ENCODE measurements around the gene MVD. TPM values are rescaled to one million over a fixed set of nuclear protein-coding genes. Genes with fewer than 3 reads are reported as not detected.
A peak's percentile ranks its signal among the peaks of the same experiment; 100 is the strongest.

MVD gene
- total RNA-seq, 2 donors from 2014 or later = 34.7 to 40.0 TPM

DNA sequence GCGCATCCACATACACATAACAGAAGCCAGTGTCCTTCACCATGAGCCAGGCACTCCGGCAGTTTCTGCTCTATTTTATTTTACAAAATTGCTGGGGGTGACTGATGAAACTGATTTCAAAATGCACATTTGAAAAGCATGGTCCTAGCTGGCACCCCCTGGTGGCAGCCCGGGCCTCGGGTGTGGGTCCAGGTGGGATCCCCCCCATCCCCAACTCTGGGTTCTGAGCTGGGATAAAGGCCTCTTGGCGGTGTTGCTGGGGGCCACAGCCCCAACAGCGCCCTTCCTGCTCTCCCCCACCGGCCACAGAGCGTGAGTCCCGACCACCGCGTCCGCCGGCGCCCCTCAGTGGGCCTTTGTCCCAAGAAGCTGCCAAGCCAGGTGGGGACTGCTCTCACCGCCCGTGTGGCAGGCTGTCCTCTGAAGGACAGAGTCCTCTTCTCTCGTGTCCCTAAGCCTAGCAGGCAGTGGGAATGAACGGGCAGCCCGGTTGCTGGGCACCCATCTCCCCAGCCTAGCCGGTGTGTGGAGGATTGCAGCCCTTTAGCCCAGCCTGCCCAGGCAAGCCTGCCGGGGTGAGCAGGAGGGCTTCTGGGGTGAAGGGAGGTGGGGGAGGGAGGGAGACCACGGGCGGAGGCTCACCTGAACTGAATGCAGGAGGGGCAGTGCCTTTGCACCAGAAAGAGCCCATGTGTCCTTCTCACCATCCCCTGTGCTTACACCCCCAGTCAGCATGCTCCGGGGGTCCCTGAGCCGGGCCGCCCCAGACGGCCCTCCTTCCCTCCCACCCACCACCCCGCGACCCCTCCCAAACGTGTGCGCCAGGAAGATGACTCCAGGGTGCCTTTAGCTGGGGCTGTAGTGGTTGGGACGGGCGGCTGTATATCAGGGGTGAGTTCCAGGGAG lies 22.5 kb upstream of the MVD start:
- no peaks in the 10 kb centered on the region for H3K36me3 ChIP-seq
- peaks cover 6% of the 10 kb centered on the region for H3K4me1 ChIP-seq (replicated peaks)
- peak overlapping the region; percentile 45 to 50 for H3K4me3 ChIP-seq
- WGBS = 4% methylated on average over 26 of the region's 33 CpGs
- H3K9me3 ChIP-seq = no peaks in the 10 kb centered on the region
- TF ChIP-seq, protein P1, sequence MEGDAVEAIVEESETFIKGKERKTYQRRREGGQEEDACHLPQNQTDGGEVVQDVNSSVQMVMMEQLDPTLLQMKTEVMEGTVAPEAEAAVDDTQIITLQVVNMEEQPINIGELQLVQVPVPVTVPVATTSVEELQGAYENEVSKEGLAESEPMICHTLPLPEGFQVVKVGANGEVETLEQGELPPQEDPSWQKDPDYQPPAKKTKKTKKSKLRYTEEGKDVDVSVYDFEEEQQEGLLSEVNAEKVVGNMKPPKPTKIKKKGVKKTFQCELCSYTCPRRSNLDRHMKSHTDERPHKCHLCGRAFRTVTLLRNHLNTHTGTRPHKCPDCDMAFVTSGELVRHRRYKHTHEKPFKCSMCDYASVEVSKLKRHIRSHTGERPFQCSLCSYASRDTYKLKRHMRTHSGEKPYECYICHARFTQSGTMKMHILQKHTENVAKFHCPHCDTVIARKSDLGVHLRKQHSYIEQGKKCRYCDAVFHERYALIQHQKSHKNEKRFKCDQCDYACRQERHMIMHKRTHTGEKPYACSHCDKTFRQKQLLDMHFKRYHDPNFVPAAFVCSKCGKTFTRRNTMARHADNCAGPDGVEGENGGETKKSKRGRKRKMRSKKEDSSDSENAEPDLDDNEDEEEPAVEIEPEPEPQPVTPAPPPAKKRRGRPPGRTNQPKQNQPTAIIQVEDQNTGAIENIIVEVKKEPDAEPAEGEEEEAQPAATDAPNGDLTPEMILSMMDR (IDR thresholded peaks at IDR 0.05) = peak in 2 of 4 experiments; percentile 10 to 42
- no peak for TF ChIP-seq POLR2AphosphoS5 (IDR thresholded peaks at IDR 0.05)
- H3K27me3 ChIP-seq (replicated peaks; ENCODE audit: insufficient read depth) = peaks cover 3% of the 10 kb centered on the region
- intact Hi-C loops (cut with DNase I) = no loop called here
- DNase-seq (ENCODE audit: low spot score) = no peak
- H3K27ac ChIP-seq = no peak overlapping the region

GRCh38 chr16:88684569-88685155 lies 21.8 kb upstream of the MVD start:
- no peak for TF ChIP-seq POLR2AphosphoS5 (IDR thresholded peaks at IDR 0.05)
- TF ChIP-seq, protein P1 (IDR thresholded peaks at IDR 0.05) = no peak
- TF ChIP-seq POLR2A (IDR thresholded peaks at IDR 0.05) = no peak
- Histone ChIP-seq H3K27ac (no peak overlapping the region), H3K27me3 (replicated peaks; ENCODE audit: insufficient read depth) (peaks cover 3% of the 10 kb centered on the region), H3K4me3 (no peak overlapping the region), H3K9me3 (no peaks in the 10 kb centered on the region), H3K4me1 (replicated peaks) (peaks cover 6% of the 10 kb centered on the region), H3K36me3 (no peaks in the 10 kb centered on the region)
- DNase-seq (ENCODE audit: low spot score) = no peak
- WGBS = 68% methylated on average over 15 of the region's 15 CpGs
- intact Hi-C loops (cut with DNase I) = no loop called here

- TF ChIP-seq POLR2A (IDR thresholded peaks at IDR 0.05) = no peak
- Histone ChIP-seq H3K4me3 (no peak overlapping the region), H3K27ac (no peak overlapping the region), H3K4me1 (replicated peaks) (peaks cover 6% of the 10 kb centered on the region), H3K36me3 (no peaks in the 10 kb centered on the region), H3K9me3 (no peaks in the 10 kb centered on the region), H3K27me3 (replicated peaks; ENCODE audit: insufficient read depth) (no peaks in the 10 kb centered on the region)
- DNase-seq (ENCODE audit: low spot score) = no peak
- WGBS = 31% methylated on average over 21 of the region's 21 CpGs
- intact Hi-C loops (cut with DNase I) = no loop called here
These were observed 19.0 kb upstream of the MVD start for GRCh38 chr16:88681709-88682451.

- no peaks in the 10 kb centered on the region for H3K36me3 ChIP-seq
- no peak overlapping the region for H3K4me3 ChIP-seq
- 57% methylated on average over 31 of the region's 31 CpGs for WGBS
- TF ChIP-seq POLR2A (IDR thresholded peaks at IDR 0.05) (no peak), POLR2AphosphoS5 (IDR thresholded peaks at IDR 0.05) (no peak)
- TF ChIP-seq, protein P1 (IDR thresholded peaks at IDR 0.05) = peak in 1 of 4 experiments; percentile 19
- DNase-seq (ENCODE audit: low spot score) = no peak
- no peaks in the 10 kb centered on the region for H3K27me3 ChIP-seq (replicated peaks; ENCODE audit: insufficient read depth)
- no peaks in the 10 kb centered on the region for H3K9me3 ChIP-seq
- H3K4me1 ChIP-seq (replicated peaks) = peaks cover 6% of the 10 kb centered on the region
- intact Hi-C loops (cut with DNase I) = no loop called here
- no peak overlapping the region for H3K27ac ChIP-seq
These were observed 18.3 kb upstream of the MVD start for GRCh38 chr16:88681084-88681680.

DNA sequence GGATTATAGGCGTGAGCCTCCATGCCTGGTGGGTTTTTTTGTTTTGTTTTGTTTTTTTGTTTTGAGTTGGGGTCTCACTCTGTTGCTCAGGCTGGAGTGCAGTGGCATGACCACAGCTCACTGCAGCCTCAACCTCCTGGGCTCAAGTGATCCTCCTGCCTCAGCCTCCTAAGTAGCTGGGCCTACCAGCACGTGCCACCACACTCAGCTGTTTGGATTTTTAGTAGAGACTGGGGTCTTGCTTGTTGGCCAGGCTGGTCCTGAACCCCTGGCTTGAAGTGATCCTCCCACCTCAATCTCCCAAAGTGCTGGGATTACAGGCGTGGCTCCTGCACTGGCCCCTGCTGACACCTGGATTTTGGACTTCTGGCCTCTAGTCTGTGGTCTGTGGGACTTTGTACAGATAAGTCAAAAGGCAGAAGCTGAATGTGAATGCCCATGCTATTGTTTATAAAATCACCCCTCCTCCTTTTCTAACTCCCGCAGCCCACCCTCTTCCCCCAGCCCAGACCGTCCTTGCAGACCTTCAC lies 17.7 kb upstream of the MVD start:
- H3K4me3 ChIP-seq = no peak overlapping the region
- TF ChIP-seq, protein P1 (IDR thresholded peaks at IDR 0.05) = no peak
- TF ChIP-seq POLR2A (IDR thresholded peaks at IDR 0.05) = no peak
- no peak for TF ChIP-seq POLR2AphosphoS5 (IDR thresholded peaks at IDR 0.05)
- no peak for DNase-seq (ENCODE audit: low spot score)
- H3K27ac ChIP-seq = no peak overlapping the region
- intact Hi-C loops (cut with DNase I) = no loop called here
- no peaks in the 10 kb centered on the region for H3K9me3 ChIP-seq
- H3K4me1 ChIP-seq (replicated peaks) = peaks cover 4% of the 10 kb centered on the region
- WGBS = 78% methylated on average over 5 of the region's 5 CpGs
- no peaks in the 10 kb centered on the region for H3K27me3 ChIP-seq (replicated peaks; ENCODE audit: insufficient read depth)
- no peaks in the 10 kb centered on the region for H3K36me3 ChIP-seq
